HCT116 (cell line): Measurements from ENCODE around the gene NFATC1. TPM values are rescaled to one million over a fixed set of nuclear protein-coding genes. Genes with fewer than 3 reads are reported as not detected.

Experiments used
- ATAC-seq: fragments of 200-7000 bp; cut with Tn5 transposase; 2 replicates; pipeline ENCODE4 v1.9.1; 2020; ENCODE audit warnings: mild to moderate bottlenecking, moderate library complexity
- BruUV-seq: library from RNA; stranded (reverse); fragments of 400-500 nt; replicated peaks from 2 replicates; lab custom pipeline; 2021; lab: Mats Ljungman, UMichigan
- CTCF ChIA-PET: fragments of 300-600 bp; sonication (Branson Sonifier 250); formaldehyde crosslinking; loops from one replicate; lab custom pipeline; 2021; ENCODE audit warnings: antibody characterized with exemption; lab: Charles Lee
- POLR2A ChIA-PET: fragments of 300-600, 350-600 bp; sonication (Branson Sonifier 250); formaldehyde crosslinking; loops from one replicate; lab custom pipeline; 2021; ENCODE audit warnings: antibody characterized with exemption; lab: Charles Lee
- RAD21 ChIA-PET, 2 experiments: fragments of 300-600 bp; sonication (Branson Sonifier 250); formaldehyde crosslinking; loops; one replicate each; lab custom pipeline; 2023; ENCODE audit warnings: low total read pairs in 2 of 2; ENCODE audit not compliant: uncharacterized antibody in 2 of 2, unreplicated experiment in 2 of 2, low non-redundant PET in 1 of 2; lab: Charles Lee
- DNase-seq: peaks from one replicate; pipeline ENCODE4 v3.0.0-alpha.2; 2010; ENCODE audit warnings: low read depth, low spot score
- H2AFZ ChIP-seq: fragments of 200-600 bp; shearing (Covaris generic), sonication (generic); 2 replicates; pipeline ENCODE4 v1.6.1; 2017; ENCODE audit warnings: low read depth, mixed run types, mixed read lengths, antibody characterized with exemption, low read length; ENCODE audit not compliant: poor library complexity, severe bottlenecking
- H3K27ac ChIP-seq: 2 replicates; pipeline ENCODE4 v1.5.1; 2012; ENCODE audit warnings: low read depth, low read length
- H3K27me3 ChIP-seq: fragments of 200-600 bp; sonication (generic); 2 replicates; pipeline ENCODE4 v1.6.1; 2016; ENCODE audit warnings: mixed run types, low read length, mixed read lengths; ENCODE audit not compliant: insufficient read depth
- H3K36me3 ChIP-seq, 2 experiments: fragments of 200-500 bp in 1 of 2; fragments of 200-600 bp in 1 of 2; sonication (Bioruptor generic) in 1 of 2; sonication (generic) in 1 of 2; 2 replicates each; pipeline versions ENCODE4 v1.5.1 to v1.6.1; 2014 to 2016; ENCODE audit warnings: low read length in 2 of 2, inconsistent platforms in 1 of 2, mixed read lengths in 1 of 2, mixed run types in 1 of 2; ENCODE audit not compliant: insufficient read depth in 2 of 2, control insufficient read depth in 1 of 2
- H3K4me1 ChIP-seq, 2 experiments: fragments of 200-600 bp in 1 of 2; sonication (generic) in 1 of 2; 2 replicates each; pipeline versions ENCODE4 v1.5.1 to v1.6.1; 2012 to 2017; ENCODE audit warnings: low read length in 2 of 2, inconsistent platforms in 1 of 2, mild to moderate bottlenecking in 1 of 2, mixed read lengths in 1 of 2, mixed run types in 1 of 2, moderate library complexity in 1 of 2; ENCODE audit not compliant: insufficient read depth in 2 of 2, control insufficient read depth in 1 of 2
- H3K4me2 ChIP-seq: fragments of 200-600 bp; sonication (generic); 2 replicates; pipeline ENCODE4 v1.6.1; 2017; ENCODE audit warnings: mixed run types, low read length, mixed read lengths
- H3K4me3 ChIP-seq, 2 experiments: fragments of 200-600 bp in 1 of 2; sonication (generic) in 1 of 2; replicated peaks in 1 of 2; 2 replicates each; pipeline ENCODE4 v1.5.1; 2011 to 2016; ENCODE audit warnings: low read length in 2 of 2, control low read depth in 1 of 2, low read depth in 1 of 2, mild to moderate bottlenecking in 1 of 2, mixed read lengths in 1 of 2, mixed run types in 1 of 2
- H3K79me2 ChIP-seq: fragments of 200-600 bp; sonication (generic); 2 replicates; pipeline ENCODE4 v1.6.1; 2017; ENCODE audit warnings: mild to moderate bottlenecking, mixed run types, low read length, moderate library complexity, mixed read lengths; ENCODE audit not compliant: insufficient read depth
- H3K9ac ChIP-seq: fragments of 200-600 bp; sonication (generic); 2 replicates; pipeline ENCODE4 v1.6.1; 2016; ENCODE audit warnings: low read length, mixed read lengths
- H3K9me2 ChIP-seq: fragments of 200-600 bp; sonication (generic), shearing (Covaris generic); 2 replicates; pipeline ENCODE4 v1.6.1; 2017; ENCODE audit warnings: mixed run types, mild to moderate bottlenecking, moderate library complexity; ENCODE audit not compliant: insufficient read depth
- H3K9me3 ChIP-seq, 2 experiments: fragments of 200-500 bp in 1 of 2; fragments of 200-600 bp in 1 of 2; sonication (Bioruptor generic) in 1 of 2; sonication (generic) in 1 of 2; 2 replicates each; pipeline ENCODE4 v1.6.1; 2014 to 2017; ENCODE audit warnings: low read length in 2 of 2, mixed read lengths in 2 of 2, inconsistent platforms in 1 of 2, low read depth in 1 of 2, mild to moderate bottlenecking in 1 of 2, mixed run types in 1 of 2, moderate library complexity in 1 of 2; ENCODE audit not compliant: control insufficient read depth in 1 of 2, insufficient read depth in 1 of 2
- H4K20me1 ChIP-seq: fragments of 200-600 bp; sonication (generic), shearing (Covaris generic); 2 replicates; pipeline ENCODE4 v1.6.1; 2017; ENCODE audit warnings: mixed run types, mild to moderate bottlenecking, moderate library complexity; ENCODE audit not compliant: insufficient read depth
- EZH2 ChIP-seq: fragments of 200-600 bp; sonication (generic); IDR thresholded peaks from 2 replicates; pipeline ENCODE4 v1.6.1; 2017; ENCODE audit warnings: antibody characterized with exemption, mixed run types
- SRF ChIP-seq: IDR thresholded peaks from 2 replicates; pipeline ENCODE4 v1.6.1; 2012; ENCODE audit warnings: low read depth
- YY1 ChIP-seq: IDR thresholded peaks from 2 replicates; pipeline ENCODE4 v1.6.1; 2011; ENCODE audit warnings: low read length, low read depth, moderate library complexity, mild to moderate bottlenecking; ENCODE audit not compliant: insufficient replicate concordance; ENCODE audit errors: extremely low read depth
- intact Hi-C: fragments of 100-400 bp; cut with micrococcal nuclease; formaldehyde crosslinking; loops from 2 replicates; pipeline ENCODE4 v1.10.0; 2022
- total RNA-seq: library from RNA; stranded (reverse); gene quantifications from one replicate; pipeline ENCODE4 v1.2.1, GENCODE V29; 2021; ENCODE audit not compliant: unreplicated experiment
- TF ChIP-seq, protein P1 (sequence below): IDR thresholded peaks from 2 replicates; pipeline ENCODE4 v1.6.1; 2012; ENCODE audit warnings: low read depth
- TF ChIP-seq, protein P2 (sequence below): IDR thresholded peaks from 2 replicates; pipeline ENCODE4 v1.6.1; 2011; ENCODE audit warnings: mild to moderate bottlenecking, low read length, moderate library complexity; ENCODE audit not compliant: insufficient replicate concordance; ENCODE audit errors: extremely low read depth

Gene NFATC1
- total RNA-seq, 1 experiment from 2014 or later, result 20.8 TPM

DNA sequence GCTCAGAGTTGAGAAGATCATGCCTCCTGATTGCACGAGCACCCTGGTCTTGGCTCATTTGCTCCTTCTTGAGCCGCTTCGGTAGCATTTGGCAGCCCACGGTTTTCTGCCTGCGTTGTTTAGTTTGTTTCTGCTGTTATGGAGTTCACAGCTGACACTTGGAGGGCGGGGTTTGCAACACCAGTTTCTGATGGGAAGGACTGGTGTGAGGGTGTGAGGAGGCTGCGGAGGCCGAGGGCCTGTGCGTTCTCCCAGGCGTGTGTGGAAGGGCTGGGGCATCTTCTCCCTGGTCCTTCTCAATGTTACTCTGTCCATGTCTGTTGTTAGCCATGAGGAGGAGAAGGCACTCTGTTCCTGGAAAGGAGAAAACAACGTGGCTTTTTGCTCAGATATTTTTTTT lies 22.9 kb downstream of the NFATC1 start:
- ATAC-seq, result no peak
- H3K4me3 ChIP-seq, result no peak overlapping the region
- no peak overlapping the region for H3K27ac ChIP-seq
- H3K36me3 ChIP-seq, result no peaks in the 10 kb centered on the region; a peak in 1 of 4 replicates
- ChIA-PET POLR2A (no interaction called here), CTCF (no interaction called here), RAD21 (no interaction called here)
- intact Hi-C loops, result no loop called here
- H3K4me1 ChIP-seq, result no peaks in the 10 kb centered on the region
- TF ChIP-seq YY1, result no peak
- TF ChIP-seq EZH2, result no peak
- TF ChIP-seq, protein P1, sequence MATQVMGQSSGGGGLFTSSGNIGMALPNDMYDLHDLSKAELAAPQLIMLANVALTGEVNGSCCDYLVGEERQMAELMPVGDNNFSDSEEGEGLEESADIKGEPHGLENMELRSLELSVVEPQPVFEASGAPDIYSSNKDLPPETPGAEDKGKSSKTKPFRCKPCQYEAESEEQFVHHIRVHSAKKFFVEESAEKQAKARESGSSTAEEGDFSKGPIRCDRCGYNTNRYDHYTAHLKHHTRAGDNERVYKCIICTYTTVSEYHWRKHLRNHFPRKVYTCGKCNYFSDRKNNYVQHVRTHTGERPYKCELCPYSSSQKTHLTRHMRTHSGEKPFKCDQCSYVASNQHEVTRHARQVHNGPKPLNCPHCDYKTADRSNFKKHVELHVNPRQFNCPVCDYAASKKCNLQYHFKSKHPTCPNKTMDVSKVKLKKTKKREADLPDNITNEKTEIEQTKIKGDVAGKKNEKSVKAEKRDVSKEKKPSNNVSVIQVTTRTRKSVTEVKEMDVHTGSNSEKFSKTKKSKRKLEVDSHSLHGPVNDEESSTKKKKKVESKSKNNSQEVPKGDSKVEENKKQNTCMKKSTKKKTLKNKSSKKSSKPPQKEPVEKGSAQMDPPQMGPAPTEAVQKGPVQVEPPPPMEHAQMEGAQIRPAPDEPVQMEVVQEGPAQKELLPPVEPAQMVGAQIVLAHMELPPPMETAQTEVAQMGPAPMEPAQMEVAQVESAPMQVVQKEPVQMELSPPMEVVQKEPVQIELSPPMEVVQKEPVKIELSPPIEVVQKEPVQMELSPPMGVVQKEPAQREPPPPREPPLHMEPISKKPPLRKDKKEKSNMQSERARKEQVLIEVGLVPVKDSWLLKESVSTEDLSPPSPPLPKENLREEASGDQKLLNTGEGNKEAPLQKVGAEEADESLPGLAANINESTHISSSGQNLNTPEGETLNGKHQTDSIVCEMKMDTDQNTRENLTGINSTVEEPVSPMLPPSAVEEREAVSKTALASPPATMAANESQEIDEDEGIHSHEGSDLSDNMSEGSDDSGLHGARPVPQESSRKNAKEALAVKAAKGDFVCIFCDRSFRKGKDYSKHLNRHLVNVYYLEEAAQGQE, result no peak
- H2AFZ ChIP-seq, result no peak overlapping the region
- H3K9ac ChIP-seq, result no peak overlapping the region
- H3K9me3 ChIP-seq, result no peaks in the 10 kb centered on the region
- BruUV-seq, result no TSS peak
- no peaks in the 10 kb centered on the region for H3K27me3 ChIP-seq
- no peak overlapping the region for H3K4me2 ChIP-seq
- no peaks in the 10 kb centered on the region for H3K9me2 ChIP-seq
- no peak for DNase-seq
- H3K79me2 ChIP-seq, result peaks cover 11% of the 10 kb centered on the region; the same call in 1 of the 2 replicates
- H4K20me1 ChIP-seq, result no peaks in the 10 kb centered on the region

DNA sequence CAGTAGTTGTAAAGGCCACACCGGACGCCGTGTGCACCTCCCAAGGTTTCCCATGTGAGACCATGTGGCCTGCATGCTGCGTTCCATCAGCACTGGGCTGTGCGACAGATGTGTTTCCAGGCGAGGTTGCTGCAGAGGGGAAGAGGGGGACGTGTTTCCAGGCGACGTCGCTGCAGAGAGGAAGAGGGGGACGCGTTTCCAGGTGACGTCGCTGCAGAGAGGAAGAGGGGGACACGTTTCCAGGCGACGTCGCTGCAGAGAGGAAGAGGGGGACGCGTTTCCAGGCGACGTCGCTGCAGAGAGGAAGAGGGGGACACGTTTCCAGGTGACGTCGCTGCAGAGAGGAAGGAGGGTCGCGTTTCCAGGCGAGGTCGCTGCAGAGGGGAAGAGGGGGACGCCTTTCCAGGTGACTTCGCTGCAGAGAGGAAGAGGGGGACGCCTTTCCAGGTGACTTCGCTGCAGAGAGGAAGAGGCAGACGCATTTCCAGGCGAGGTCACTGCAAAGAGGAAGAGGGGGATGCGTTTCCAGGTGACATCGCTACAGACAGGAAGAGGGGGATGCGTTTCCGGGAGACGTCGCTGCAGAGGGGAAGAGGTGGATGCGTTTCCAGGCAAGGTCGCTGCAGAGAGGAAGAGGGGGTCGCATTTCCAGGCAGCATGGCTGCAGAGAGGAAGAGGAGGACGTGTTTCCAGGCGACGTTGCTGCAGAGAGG lies 24.5 kb downstream of the NFATC1 start:
- ChIA-PET POLR2A (no interaction called here), RAD21 (no interaction called here), CTCF (no interaction called here)
- Histone ChIP-seq H3K4me2 (no peak overlapping the region), H3K9ac (no peak overlapping the region), H4K20me1 (no peaks in the 10 kb centered on the region), H2AFZ (no peak overlapping the region), H3K27ac (no peak overlapping the region), H3K79me2 (peaks cover 7% of the 10 kb centered on the region; the same call in 1 of the 2 replicates), H3K36me3 (no peaks in the 10 kb centered on the region), H3K9me3 (no peaks in the 10 kb centered on the region), H3K4me1 (no peaks in the 10 kb centered on the region), H3K4me3 (no peak overlapping the region), H3K27me3 (no peaks in the 10 kb centered on the region), H3K9me2 (no peaks in the 10 kb centered on the region)
- no TSS peak for BruUV-seq
- DNase-seq (peak; percentile 33), ATAC-seq (no peak)
- intact Hi-C loops, result no loop called here
- TF ChIP-seq, protein P2, sequence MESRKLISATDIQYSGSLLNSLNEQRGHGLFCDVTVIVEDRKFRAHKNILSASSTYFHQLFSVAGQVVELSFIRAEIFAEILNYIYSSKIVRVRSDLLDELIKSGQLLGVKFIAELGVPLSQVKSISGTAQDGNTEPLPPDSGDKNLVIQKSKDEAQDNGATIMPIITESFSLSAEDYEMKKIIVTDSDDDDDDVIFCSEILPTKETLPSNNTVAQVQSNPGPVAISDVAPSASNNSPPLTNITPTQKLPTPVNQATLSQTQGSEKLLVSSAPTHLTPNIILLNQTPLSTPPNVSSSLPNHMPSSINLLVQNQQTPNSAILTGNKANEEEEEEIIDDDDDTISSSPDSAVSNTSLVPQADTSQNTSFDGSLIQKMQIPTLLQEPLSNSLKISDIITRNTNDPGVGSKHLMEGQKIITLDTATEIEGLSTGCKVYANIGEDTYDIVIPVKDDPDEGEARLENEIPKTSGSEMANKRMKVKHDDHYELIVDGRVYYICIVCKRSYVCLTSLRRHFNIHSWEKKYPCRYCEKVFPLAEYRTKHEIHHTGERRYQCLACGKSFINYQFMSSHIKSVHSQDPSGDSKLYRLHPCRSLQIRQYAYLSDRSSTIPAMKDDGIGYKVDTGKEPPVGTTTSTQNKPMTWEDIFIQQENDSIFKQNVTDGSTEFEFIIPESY, result no peak
- TF ChIP-seq SRF, result 0 out of 2 replicates have a peak, but pooled peaks have one; percentile 28
